Measurements from ENCODE around the gene CTNNA3. TPM values are rescaled to one million over a fixed set of nuclear protein-coding genes. Genes with fewer than 3 reads are reported as not detected.

The CTNNA3 gene
- total and polyA plus RNA-seq, 10 donors = 0.03 to 2.4 (median 0.76) TPM; not detected in 1

DNA sequence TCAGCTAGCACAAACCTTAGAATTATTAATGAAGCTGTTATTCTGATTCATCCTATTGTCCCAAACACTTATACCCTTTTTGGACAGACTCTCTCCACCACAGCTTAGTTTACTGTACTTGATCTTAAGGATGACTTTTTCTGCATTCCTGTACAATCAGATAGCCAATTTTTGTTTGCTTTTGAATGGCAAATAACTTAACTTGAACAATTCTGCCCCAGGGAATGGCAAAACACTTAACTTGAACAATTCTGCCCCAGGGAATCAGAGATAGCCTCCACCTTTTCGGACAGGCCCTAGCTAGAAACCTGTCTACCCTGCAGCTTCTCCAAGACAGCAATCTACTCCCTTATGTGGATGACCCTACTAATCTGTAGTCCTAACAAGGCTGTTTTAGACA lies 1438.2 kb downstream of the CTNNA3 start:
- no peak for DNase-seq
- WGBS, 5 donors = 69 to 85% (median 76%) methylated on average over 1 of the region's 1 CpG
- Histone ChIP-seq H3K4me3 (no peak overlapping the region), H3K4me1 (no peaks in the 10 kb centered on the region), H3K27ac (no peak overlapping the region), H3K9me3 (peaks cover 0 to 24% (median 0%) of the 10 kb centered on the region in 8 donors), H3K27me3 (replicated peaks in 1 of 7) (no peaks in the 10 kb centered on the region), H3K36me3 (no peaks in the 10 kb centered on the region)
- TF ChIP-seq POLR2A (IDR thresholded peaks at IDR 0.05) (no peak), POLR2AphosphoS5 (IDR thresholded peaks at IDR 0.05) (no peak)
- TF ChIP-seq, protein P1, sequence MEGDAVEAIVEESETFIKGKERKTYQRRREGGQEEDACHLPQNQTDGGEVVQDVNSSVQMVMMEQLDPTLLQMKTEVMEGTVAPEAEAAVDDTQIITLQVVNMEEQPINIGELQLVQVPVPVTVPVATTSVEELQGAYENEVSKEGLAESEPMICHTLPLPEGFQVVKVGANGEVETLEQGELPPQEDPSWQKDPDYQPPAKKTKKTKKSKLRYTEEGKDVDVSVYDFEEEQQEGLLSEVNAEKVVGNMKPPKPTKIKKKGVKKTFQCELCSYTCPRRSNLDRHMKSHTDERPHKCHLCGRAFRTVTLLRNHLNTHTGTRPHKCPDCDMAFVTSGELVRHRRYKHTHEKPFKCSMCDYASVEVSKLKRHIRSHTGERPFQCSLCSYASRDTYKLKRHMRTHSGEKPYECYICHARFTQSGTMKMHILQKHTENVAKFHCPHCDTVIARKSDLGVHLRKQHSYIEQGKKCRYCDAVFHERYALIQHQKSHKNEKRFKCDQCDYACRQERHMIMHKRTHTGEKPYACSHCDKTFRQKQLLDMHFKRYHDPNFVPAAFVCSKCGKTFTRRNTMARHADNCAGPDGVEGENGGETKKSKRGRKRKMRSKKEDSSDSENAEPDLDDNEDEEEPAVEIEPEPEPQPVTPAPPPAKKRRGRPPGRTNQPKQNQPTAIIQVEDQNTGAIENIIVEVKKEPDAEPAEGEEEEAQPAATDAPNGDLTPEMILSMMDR (IDR thresholded peaks at IDR 0.05 in 8 of 11, conservative IDR thresholded peaks at IDR 0.05 in 3 of 11) = no peak
- intact Hi-C loops (cut with DNase I; ENCODE audit: low total_unique reads) = no loop called here

DNA sequence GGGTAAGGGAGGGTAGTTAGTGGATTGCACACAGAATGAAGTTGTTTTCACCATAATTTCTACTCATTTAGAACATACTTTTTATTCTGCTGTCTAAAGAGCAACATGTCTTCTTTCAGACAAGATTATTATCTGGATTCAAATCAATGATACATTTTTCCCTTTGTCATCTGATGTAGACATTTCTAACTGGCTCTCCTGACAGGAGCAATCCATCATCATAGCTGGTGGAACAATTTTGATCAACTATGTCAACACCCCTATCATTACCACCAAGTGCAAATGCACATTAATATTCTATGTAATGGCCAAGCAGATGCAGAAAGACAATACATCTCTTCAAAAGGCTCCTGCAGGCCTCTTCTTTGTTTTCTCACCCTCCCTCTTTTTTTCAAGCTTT lies 1443.0 kb downstream of the CTNNA3 start:
- no peak overlapping the region for H3K27ac ChIP-seq
- DNase-seq = no peak
- no peaks in the 10 kb centered on the region for H3K36me3 ChIP-seq
- H3K4me1 ChIP-seq = no peaks in the 10 kb centered on the region
- peaks cover 0 to 44% (median 11%) of the 10 kb centered on the region in 8 donors for H3K9me3 ChIP-seq
- TF ChIP-seq, protein P1 (IDR thresholded peaks at IDR 0.05 in 8 of 11, conservative IDR thresholded peaks at IDR 0.05 in 3 of 11) = no peak
- TF ChIP-seq POLR2AphosphoS5 (IDR thresholded peaks at IDR 0.05) = no peak
- TF ChIP-seq POLR2A (IDR thresholded peaks at IDR 0.05) = no peak
- no peaks in the 10 kb centered on the region for H3K27me3 ChIP-seq (replicated peaks in 1 of 7)
- no peak overlapping the region for H3K4me3 ChIP-seq
- intact Hi-C loops (cut with DNase I; ENCODE audit: low total_unique reads) = no loop called here

DNA sequence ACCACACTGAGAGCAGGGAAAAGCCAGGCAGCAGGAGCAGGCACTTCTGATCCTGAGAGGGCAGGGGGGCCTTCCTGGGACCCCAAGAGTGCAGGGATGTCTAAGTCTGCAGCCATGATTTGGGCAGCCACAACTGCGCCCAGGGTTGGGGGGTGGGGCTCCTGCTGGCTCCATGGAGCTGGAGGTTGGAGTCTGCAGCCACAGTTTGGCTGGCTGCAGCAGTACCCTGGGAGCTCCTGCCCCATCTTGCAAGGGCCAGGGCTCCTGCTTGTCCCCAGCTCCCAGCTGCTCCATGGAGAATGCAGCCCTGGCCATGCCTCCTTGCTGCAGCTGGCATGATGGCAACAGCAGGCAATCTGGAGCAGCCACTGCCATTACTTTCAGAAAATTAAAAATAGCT lies 1449.8 kb downstream of the CTNNA3 start:
- Histone ChIP-seq H3K9me3 (peaks cover 4 to 48% (median 23%) of the 10 kb centered on the region in 8 donors), H3K36me3 (no peaks in the 10 kb centered on the region), H3K27me3 (replicated peaks in 1 of 7) (no peaks in the 10 kb centered on the region), H3K27ac (no peak overlapping the region), H3K4me1 (no peaks in the 10 kb centered on the region), H3K4me3 (no peak overlapping the region)
- WGBS, 5 donors = 74 to 100% (median 93%) methylated on average over 1 of the region's 1 CpG; no CpG with 5 or more reads in 1 of the 5 donors
- no peak for TF ChIP-seq POLR2AphosphoS5 (IDR thresholded peaks at IDR 0.05)
- TF ChIP-seq, protein P1 (IDR thresholded peaks at IDR 0.05 in 8 of 11, conservative IDR thresholded peaks at IDR 0.05 in 3 of 11) = no peak
- TF ChIP-seq POLR2A (IDR thresholded peaks at IDR 0.05) = no peak
- no peak for DNase-seq
- intact Hi-C loops (cut with DNase I; ENCODE audit: low total_unique reads) = no loop called here

DNA sequence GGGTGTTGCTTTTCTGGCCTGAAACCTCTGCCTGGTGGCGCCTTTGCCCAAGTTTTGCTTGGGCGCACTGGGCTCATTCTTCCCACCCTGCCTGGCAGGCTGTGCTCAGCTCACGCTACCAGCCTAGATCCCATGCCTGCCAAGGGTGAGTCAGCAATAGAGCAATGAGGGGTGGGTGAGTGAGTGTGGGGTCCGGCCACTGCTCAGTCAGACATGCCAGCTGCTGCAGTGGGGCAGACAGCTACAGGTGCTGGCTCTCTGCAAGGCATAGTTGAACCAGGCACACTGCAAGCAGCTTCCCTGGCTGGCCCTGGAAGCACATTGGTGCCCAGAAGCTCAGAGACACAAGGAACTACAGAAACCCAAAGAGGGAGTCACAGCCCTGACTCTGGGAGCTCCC lies 1451.0 kb downstream of the CTNNA3 start:
- Histone ChIP-seq H3K4me1 (no peaks in the 10 kb centered on the region), H3K36me3 (no peaks in the 10 kb centered on the region), H3K9me3 (peaks cover 3 to 48% (median 23%) of the 10 kb centered on the region in 8 donors), H3K27ac (no peak overlapping the region), H3K27me3 (replicated peaks in 1 of 7) (no peaks in the 10 kb centered on the region), H3K4me3 (no peak overlapping the region)
- WGBS, 5 donors = 73 to 92% (median 82%) methylated on average over 4 of the region's 4 CpGs
- no peak for TF ChIP-seq POLR2A (IDR thresholded peaks at IDR 0.05)
- no peak for TF ChIP-seq POLR2AphosphoS5 (IDR thresholded peaks at IDR 0.05)
- TF ChIP-seq, protein P1 (IDR thresholded peaks at IDR 0.05 in 8 of 11, conservative IDR thresholded peaks at IDR 0.05 in 3 of 11) = no peak
- DNase-seq = peak; percentile 47
- intact Hi-C loops (cut with DNase I; ENCODE audit: low total_unique reads) = no loop called here

All from spleen (tissue), 11 donors.